Measurements from ENCODE around the gene SPTBN1. TPM values are rescaled to one million over a fixed set of nuclear protein-coding genes. Genes with fewer than 3 reads are reported as not detected.

Gene SPTBN1
- total and polyA plus RNA-seq, 2 of the 13 experiments (the other 11 are each of a cell fraction or from before 2014, with no cell fraction given): 123 to 299 TPM

DNA sequence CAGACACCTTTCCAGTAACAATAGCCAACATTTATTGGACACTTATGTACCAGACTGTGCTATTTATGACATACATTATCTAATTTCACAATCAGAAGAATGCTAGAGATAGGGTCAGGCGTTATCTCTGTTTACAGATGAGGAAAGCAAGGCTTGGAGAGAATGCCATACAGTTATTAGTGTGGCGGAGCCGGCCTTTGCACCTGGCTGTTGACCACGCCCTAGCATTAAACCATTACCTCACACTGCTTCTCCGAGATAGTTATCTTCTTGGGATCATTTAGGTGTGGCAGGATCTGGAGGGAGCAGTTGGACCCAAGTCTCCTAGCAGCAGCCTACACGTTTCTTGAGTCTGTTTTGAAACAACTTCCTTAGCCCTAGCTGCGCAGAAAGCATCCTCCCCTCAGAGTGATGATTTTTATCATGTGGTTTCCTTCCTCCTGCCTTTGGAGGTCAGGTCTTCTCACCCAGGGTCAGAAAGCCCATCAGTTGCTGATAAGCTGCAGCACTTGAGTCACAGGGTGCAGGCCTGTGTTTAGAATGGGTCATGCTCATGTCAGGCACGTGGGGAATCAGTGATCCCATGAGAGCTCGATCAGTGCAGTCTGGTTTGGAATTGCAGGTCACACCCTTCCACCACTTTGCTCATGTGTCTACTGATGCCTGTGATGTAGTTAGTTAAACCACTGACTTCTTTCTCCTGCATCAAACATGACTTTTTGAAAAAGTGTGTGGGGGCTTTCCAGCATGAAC lies 118.2 kb downstream of the SPTBN1 start (continued):
- TF ChIP-seq, protein P1, sequence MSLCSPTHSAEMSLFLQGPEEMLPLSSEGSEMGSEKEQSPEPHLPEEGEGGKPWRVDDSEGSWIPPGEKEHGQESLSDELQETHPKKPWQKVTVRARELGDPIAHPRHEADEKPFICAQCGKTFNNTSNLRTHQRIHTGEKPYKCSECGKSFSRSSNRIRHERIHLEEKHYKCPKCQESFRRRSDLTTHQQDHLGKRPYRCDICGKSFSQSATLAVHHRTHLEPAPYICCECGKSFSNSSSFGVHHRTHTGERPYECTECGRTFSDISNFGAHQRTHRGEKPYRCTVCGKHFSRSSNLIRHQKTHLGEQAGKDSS (CRISPR knock-in tag; IDR thresholded peaks at IDR 0.05; ENCODE audit: borderline replicate concordance, low read depth): 0 out of 2 replicates have a peak, but pooled peaks have one; percentile 19
- TF ChIP-seq ZMYM2 (CRISPR knock-in tag; IDR thresholded peaks at IDR 0.05) (no peak), TBX3 (IDR thresholded peaks at IDR 0.05; ENCODE audit: borderline replicate concordance) (0 out of 2 replicates have a peak, but pooled peaks have one; percentile 1), HDAC2 (CRISPR knock-in tag; IDR thresholded peaks at IDR 0.05) (peak; percentile 94), ZNF816 (CRISPR knock-in tag; IDR thresholded peaks at IDR 0.05; ENCODE audit: borderline replicate concordance) (no peak), REL (CRISPR knock-in tag; conservative IDR thresholded peaks at IDR 0.05) (no peak), NR3C1 (CRISPR knock-in tag; IDR thresholded peaks at IDR 0.05) (no peak), ZNF331 (CRISPR knock-in tag; IDR thresholded peaks at IDR 0.05) (peak; percentile 67; the same call in 1 of the 2 replicates), ZNF552 (CRISPR knock-in tag; IDR thresholded peaks at IDR 0.05; ENCODE audit: borderline replicate concordance) (no peak), ZNF546 (CRISPR knock-in tag; conservative IDR thresholded peaks at IDR 0.05) (no peak), KLF15 (CRISPR knock-in tag; IDR thresholded peaks at IDR 0.05; ENCODE audit: borderline replicate concordance) (no peak), ZNF34 (CRISPR knock-in tag; IDR thresholded peaks at IDR 0.05; ENCODE audit: borderline replicate concordance) (peak; percentile 53; the same call in 1 of the 2 replicates), POLR2G (IDR thresholded peaks at IDR 0.05; ENCODE audit: low read depth, low read length) (peak; percentile 48; the same call in 1 of the 2 replicates), PCBP2 (optimal IDR thresholded peaks at IDR 0.05; ENCODE audit: low read depth, low read length, poor library complexity, severe bottlenecking) (no peak), ZNF761 (CRISPR knock-in tag; conservative IDR thresholded peaks at IDR 0.05) (no peak)
- TF ChIP-seq, protein P2, sequence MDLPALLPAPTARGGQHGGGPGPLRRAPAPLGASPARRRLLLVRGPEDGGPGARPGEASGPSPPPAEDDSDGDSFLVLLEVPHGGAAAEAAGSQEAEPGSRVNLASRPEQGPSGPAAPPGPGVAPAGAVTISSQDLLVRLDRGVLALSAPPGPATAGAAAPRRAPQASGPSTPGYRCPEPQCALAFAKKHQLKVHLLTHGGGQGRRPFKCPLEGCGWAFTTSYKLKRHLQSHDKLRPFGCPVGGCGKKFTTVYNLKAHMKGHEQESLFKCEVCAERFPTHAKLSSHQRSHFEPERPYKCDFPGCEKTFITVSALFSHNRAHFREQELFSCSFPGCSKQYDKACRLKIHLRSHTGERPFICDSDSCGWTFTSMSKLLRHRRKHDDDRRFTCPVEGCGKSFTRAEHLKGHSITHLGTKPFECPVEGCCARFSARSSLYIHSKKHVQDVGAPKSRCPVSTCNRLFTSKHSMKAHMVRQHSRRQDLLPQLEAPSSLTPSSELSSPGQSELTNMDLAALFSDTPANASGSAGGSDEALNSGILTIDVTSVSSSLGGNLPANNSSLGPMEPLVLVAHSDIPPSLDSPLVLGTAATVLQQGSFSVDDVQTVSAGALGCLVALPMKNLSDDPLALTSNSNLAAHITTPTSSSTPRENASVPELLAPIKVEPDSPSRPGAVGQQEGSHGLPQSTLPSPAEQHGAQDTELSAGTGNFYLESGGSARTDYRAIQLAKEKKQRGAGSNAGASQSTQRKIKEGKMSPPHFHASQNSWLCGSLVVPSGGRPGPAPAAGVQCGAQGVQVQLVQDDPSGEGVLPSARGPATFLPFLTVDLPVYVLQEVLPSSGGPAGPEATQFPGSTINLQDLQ (CRISPR knock-in tag; IDR thresholded peaks at IDR 0.05): no peak
- TF ChIP-seq, protein P3, sequence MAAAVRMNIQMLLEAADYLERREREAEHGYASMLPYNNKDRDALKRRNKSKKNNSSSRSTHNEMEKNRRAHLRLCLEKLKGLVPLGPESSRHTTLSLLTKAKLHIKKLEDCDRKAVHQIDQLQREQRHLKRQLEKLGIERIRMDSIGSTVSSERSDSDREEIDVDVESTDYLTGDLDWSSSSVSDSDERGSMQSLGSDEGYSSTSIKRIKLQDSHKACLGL (CRISPR knock-in tag; IDR thresholded peaks at IDR 0.05): no peak
- TF ChIP-seq, protein P4, sequence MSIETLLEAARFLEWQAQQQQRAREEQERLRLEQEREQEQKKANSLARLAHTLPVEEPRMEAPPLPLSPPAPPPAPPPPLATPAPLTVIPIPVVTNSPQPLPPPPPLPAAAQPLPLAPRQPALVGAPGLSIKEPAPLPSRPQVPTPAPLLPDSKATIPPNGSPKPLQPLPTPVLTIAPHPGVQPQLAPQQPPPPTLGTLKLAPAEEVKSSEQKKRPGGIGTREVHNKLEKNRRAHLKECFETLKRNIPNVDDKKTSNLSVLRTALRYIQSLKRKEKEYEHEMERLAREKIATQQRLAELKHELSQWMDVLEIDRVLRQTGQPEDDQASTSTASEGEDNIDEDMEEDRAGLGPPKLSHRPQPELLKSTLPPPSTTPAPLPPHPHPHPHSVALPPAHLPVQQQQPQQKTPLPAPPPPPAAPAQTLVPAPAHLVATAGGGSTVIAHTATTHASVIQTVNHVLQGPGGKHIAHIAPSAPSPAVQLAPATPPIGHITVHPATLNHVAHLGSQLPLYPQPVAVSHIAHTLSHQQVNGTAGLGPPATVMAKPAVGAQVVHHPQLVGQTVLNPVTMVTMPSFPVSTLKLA (IDR thresholded peaks at IDR 0.05): peak; percentile 32; the same call in 1 of the 2 replicates
- TF ChIP-seq, protein P5, sequence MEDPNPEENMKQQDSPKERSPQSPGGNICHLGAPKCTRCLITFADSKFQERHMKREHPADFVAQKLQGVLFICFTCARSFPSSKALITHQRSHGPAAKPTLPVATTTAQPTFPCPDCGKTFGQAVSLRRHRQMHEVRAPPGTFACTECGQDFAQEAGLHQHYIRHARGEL (CRISPR knock-in tag; IDR thresholded peaks at IDR 0.05): no peak
- TF ChIP-seq, protein P6, sequence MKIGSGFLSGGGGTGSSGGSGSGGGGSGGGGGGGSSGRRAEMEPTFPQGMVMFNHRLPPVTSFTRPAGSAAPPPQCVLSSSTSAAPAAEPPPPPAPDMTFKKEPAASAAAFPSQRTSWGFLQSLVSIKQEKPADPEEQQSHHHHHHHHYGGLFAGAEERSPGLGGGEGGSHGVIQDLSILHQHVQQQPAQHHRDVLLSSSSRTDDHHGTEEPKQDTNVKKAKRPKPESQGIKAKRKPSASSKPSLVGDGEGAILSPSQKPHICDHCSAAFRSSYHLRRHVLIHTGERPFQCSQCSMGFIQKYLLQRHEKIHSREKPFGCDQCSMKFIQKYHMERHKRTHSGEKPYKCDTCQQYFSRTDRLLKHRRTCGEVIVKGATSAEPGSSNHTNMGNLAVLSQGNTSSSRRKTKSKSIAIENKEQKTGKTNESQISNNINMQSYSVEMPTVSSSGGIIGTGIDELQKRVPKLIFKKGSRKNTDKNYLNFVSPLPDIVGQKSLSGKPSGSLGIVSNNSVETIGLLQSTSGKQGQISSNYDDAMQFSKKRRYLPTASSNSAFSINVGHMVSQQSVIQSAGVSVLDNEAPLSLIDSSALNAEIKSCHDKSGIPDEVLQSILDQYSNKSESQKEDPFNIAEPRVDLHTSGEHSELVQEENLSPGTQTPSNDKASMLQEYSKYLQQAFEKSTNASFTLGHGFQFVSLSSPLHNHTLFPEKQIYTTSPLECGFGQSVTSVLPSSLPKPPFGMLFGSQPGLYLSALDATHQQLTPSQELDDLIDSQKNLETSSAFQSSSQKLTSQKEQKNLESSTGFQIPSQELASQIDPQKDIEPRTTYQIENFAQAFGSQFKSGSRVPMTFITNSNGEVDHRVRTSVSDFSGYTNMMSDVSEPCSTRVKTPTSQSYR (CRISPR knock-in tag; IDR thresholded peaks at IDR 0.05; ENCODE audit: borderline replicate concordance): peak; percentile 11; the same call in 1 of the 2 replicates
